HEK293 (cell line): ENCODE measurements around the gene LPP.
"Not testable (repeated sequence)": the region's sequence is repeated elsewhere in the genome, so short reads cannot be mapped to it uniquely, and the experiment has no call there.

Experiments used
- CTCF ChIA-PET: fragments of 350-600 bp; formaldehyde crosslinking; extraction: SDS; loops from one replicate; lab custom pipeline; 2021; ENCODE audit warnings: antibody characterized with exemption; lab: Yijun Ruan, JAX
- POLR2A ChIA-PET: fragments of 300-600 bp; formaldehyde crosslinking; extraction: SDS; loops from one replicate; lab custom pipeline; 2020; ENCODE audit warnings: antibody characterized with exemption, inconsistent platforms; lab: Yijun Ruan, JAX
- H3K27ac ChIP-seq: fragments of 200-500 bp; sonication (Bioruptor generic); 2 replicates; pipeline ENCODE4 v1.5.1; 2014; ENCODE audit warnings: low read depth, low read length, control low read depth, inconsistent platforms; ENCODE audit errors: extremely low read depth
- H3K36me3 ChIP-seq, 2 experiments: fragments of 200-500 bp in 1 of 2; sonication (Bioruptor generic) in 1 of 2; 1 replicate in 1 of 2; 2 replicates in 1 of 2; pipeline ENCODE4 v1.5.1; 2014 to 2017; ENCODE audit warnings: inconsistent platforms in 2 of 2, low read length in 2 of 2; ENCODE audit not compliant: control insufficient read depth in 2 of 2, insufficient read depth in 1 of 2
- H3K4me1 ChIP-seq: fragments of 200-500 bp; sonication (Bioruptor generic); 2 replicates; pipeline ENCODE4 v1.5.1; 2014; ENCODE audit warnings: mild to moderate bottlenecking, low read length, inconsistent platforms; ENCODE audit not compliant: control insufficient read depth, insufficient read depth
- H3K4me3 ChIP-seq: 2 replicates; pipeline ENCODE4 v1.5.1; 2011; ENCODE audit warnings: low read depth, mild to moderate bottlenecking, control low read depth, low read length, moderate library complexity
- H3K9me3 ChIP-seq: fragments of 200-500 bp; sonication (Bioruptor generic); 2 replicates; pipeline ENCODE4 v1.5.1; 2014; ENCODE audit warnings: low read depth, low read length, inconsistent platforms; ENCODE audit not compliant: control insufficient read depth, insufficient read depth
- BCL11B ChIP-seq: fragments of 450-650 bp; formaldehyde crosslinking; IDR thresholded peaks from 2 replicates; pipeline ENCODE4 v1.5.1; 2016; ENCODE audit warnings: low read depth, missing biosample characterization, missing genetic modification characterization
- GLIS2 ChIP-seq: fragments of 450-650 bp; formaldehyde crosslinking; IDR thresholded peaks from 2 replicates; pipeline ENCODE4 v1.5.1; 2016; ENCODE audit warnings: missing biosample characterization, missing genetic modification characterization
- REST ChIP-seq: fragments of 450-650 bp; formaldehyde crosslinking; IDR thresholded peaks from 2 replicates; pipeline ENCODE4 v1.5.1; 2016; ENCODE audit warnings: missing biosample characterization, missing genetic modification characterization
- SETDB1 ChIP-seq: IDR thresholded peaks from one replicate; pipeline ENCODE4 v1.6.1; 2017; ENCODE audit warnings: mild to moderate bottlenecking, low read length, moderate library complexity, mixed read lengths; ENCODE audit not compliant: insufficient read length
- ZNF112 ChIP-seq: fragments of 450-650 bp; formaldehyde crosslinking; IDR thresholded peaks from 2 replicates; pipeline ENCODE4 v1.5.0; 2017; ENCODE audit warnings: missing biosample characterization, missing genetic modification characterization
- ZNF140 ChIP-seq: fragments of 450-650 bp; formaldehyde crosslinking; IDR thresholded peaks from 2 replicates; pipeline ENCODE4 v1.5.1; 2016; ENCODE audit warnings: missing biosample characterization, missing genetic modification characterization
- ZNF266 ChIP-seq: fragments of 450-650 bp; formaldehyde crosslinking; IDR thresholded peaks from 2 replicates; pipeline ENCODE4 v1.5.1; 2016; ENCODE audit warnings: missing biosample characterization, missing genetic modification characterization, low read depth
- ZNF274 ChIP-seq, 2 experiments: fragments of 200-500 bp in 1 of 2; fragments of 450-650 bp in 1 of 2; sonication (Bioruptor generic) in 1 of 2; formaldehyde crosslinking in 1 of 2; IDR thresholded peaks; 2 replicates each; pipeline versions ENCODE4 v1.5.1 to v1.6.1; 2014 to 2016; ENCODE audit warnings: borderline replicate concordance in 1 of 2, inconsistent platforms in 1 of 2, low read length in 1 of 2, missing biosample characterization in 1 of 2, missing genetic modification characterization in 1 of 2
- ZNF354C ChIP-seq: fragments of 450-650 bp; formaldehyde crosslinking; IDR thresholded peaks from 2 replicates; pipeline ENCODE4 v1.5.1; 2016; ENCODE audit warnings: missing biosample characterization, missing genetic modification characterization, low read depth, borderline replicate concordance
- ZNF394 ChIP-seq: fragments of 450-650 bp; formaldehyde crosslinking; IDR thresholded peaks from 2 replicates; pipeline ENCODE4 v1.5.1; 2016; ENCODE audit warnings: missing biosample characterization, missing genetic modification characterization, mild to moderate bottlenecking, moderate library complexity, borderline replicate concordance
- ZNF501 ChIP-seq: fragments of 450-650 bp; formaldehyde crosslinking; IDR thresholded peaks from 2 replicates; pipeline ENCODE4 v1.5.1; 2016; ENCODE audit warnings: missing biosample characterization, missing genetic modification characterization
- ZNF561 ChIP-seq: fragments of 450-650 bp; IDR thresholded peaks from 2 replicates; pipeline ENCODE4 v1.5.1; 2018; ENCODE audit warnings: missing biosample characterization, missing genetic modification characterization, borderline replicate concordance
- ZNF623 ChIP-seq: fragments of 450-650 bp; formaldehyde crosslinking; IDR thresholded peaks from 2 replicates; pipeline ENCODE4 v1.5.1; 2016; ENCODE audit warnings: missing biosample characterization, missing genetic modification characterization
- ZNF664 ChIP-seq: fragments of 450-650 bp; formaldehyde crosslinking; IDR thresholded peaks from 2 replicates; pipeline ENCODE4 v1.5.1; 2016; ENCODE audit warnings: missing biosample characterization, missing genetic modification characterization
- TF ChIP-seq, protein P1 (sequence below): fragments of 450-650 bp; formaldehyde crosslinking; IDR thresholded peaks from 2 replicates; pipeline ENCODE4 v1.5.1; 2016; ENCODE audit warnings: missing biosample characterization, missing genetic modification characterization
- TF ChIP-seq, protein P2 (sequence below): fragments of 450-650 bp; formaldehyde crosslinking; conservative IDR thresholded peaks from 2 replicates; pipeline ENCODE4 v1.5.1; 2016; ENCODE audit warnings: low read depth, missing biosample characterization, missing genetic modification characterization

Gene LPP

GRCh38 chr3:188605905-188606304 lies 451.9 kb downstream of the LPP start:
- Histone ChIP-seq H3K9me3 (no peaks in the 10 kb centered on the region), H3K27ac (no peak overlapping the region), H3K36me3 (peaks cover 0 to 14% of the 10 kb centered on the region in 2 experiments; a peak in 1 of 3 replicates), H3K4me1 (no peaks in the 10 kb centered on the region), H3K4me3 (no peak overlapping the region)
- no peak for TF ChIP-seq BCL11B
- TF ChIP-seq ZNF501 (tag by site-specific recombination) = no peak
- TF ChIP-seq ZNF561 = no peak
- TF ChIP-seq ZNF112 (tag by site-specific recombination) = no peak
- no peak for TF ChIP-seq ZNF354C (tag by site-specific recombination)
- CTCF ChIA-PET = no interaction called here
- POLR2A ChIA-PET = no interaction called here

- POLR2A ChIA-PET = no interaction called here
- CTCF ChIA-PET = no interaction called here
- Histone ChIP-seq H3K4me1 (no peaks in the 10 kb centered on the region), H3K4me3 (no peak overlapping the region), H3K27ac (no peak overlapping the region), H3K36me3 (peaks cover 0 to 14% of the 10 kb centered on the region in 2 experiments; a peak in 1 of 3 replicates), H3K9me3 (no peaks in the 10 kb centered on the region)
- TF ChIP-seq ZNF274 (IDR thresholded peaks at IDR 0.05; ENCODE audit: low read length) = no peak
- no peak for TF ChIP-seq ZNF274 (tag by site-specific recombination; IDR thresholded peaks at IDR 0.05; ENCODE audit: borderline replicate concordance)
- TF ChIP-seq GLIS2 (tag by site-specific recombination) = no peak
- no peak for TF ChIP-seq ZNF664 (tag by site-specific recombination)
These were observed 453.9 kb downstream of the LPP start for GRCh38 chr3:188607805-188608315.

DNA sequence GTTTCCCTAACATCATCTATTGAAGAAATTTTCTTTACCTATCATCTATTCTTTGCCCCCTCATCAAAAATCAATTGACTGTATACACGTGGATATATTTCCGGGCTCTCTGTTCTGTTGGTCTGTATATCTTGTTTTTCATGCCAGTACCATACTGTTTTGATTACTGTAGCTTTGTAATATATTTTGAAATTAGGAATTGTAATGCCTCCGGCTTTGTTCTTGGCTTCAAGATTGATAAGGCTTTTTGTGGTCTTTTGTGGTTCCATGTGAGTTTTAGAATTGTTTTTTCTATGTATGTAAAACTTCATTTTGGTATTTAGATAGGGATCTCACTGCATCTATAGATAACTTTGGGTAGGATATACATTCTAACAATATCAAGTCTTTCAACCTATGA lies 454.4 kb downstream of the LPP start:
- Histone ChIP-seq H3K4me1 (no peaks in the 10 kb centered on the region), H3K4me3 (no peak overlapping the region), H3K9me3 (no peaks in the 10 kb centered on the region), H3K27ac (no peak overlapping the region), H3K36me3 (peaks cover 0 to 14% of the 10 kb centered on the region in 2 experiments; a peak in 1 of 3 replicates)
- POLR2A ChIA-PET = no interaction called here
- TF ChIP-seq ZNF266 = no peak
- peak; percentile 40 for TF ChIP-seq SETDB1
- TF ChIP-seq, protein P1, sequence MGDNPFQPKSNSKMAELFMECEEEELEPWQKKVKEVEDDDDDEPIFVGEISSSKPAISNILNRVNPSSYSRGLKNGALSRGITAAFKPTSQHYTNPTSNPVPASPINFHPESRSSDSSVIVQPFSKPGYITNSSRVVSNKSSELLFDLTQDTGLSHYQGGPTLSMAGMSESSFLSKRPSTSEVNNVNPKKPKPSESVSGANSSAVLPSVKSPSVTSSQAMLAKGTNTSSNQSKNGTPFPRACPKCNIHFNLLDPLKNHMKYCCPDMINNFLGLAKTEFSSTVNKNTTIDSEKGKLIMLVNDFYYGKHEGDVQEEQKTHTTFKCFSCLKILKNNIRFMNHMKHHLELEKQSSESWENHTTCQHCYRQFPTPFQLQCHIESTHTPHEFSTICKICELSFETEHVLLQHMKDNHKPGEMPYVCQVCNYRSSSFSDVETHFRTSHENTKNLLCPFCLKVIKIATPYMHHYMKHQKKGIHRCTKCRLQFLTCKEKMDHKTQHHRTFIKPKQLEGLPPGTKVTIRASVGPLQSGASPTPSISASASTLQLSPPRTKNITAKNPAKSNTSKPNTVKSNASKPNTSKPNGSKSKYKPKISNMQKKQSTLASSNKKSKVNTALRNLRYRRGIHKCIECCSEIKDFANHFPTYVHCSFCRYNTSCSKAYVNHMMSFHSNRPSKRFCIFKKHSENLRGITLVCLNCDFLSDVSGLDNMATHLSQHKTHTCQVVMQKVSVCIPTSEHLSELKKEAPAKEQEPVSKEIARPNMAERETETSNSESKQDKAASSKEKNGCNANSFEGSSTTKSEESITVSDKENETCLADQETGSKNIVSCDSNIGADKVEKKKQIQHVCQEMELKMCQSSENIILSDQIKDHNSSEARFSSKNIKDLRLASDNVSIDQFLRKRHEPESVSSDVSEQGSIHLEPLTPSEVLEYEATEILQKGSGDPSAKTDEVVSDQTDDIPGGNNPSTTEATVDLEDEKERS (tag by site-specific recombination) = peak; percentile 69; the same call in 1 of the 2 replicates
- CTCF ChIA-PET = no interaction called here

DNA sequence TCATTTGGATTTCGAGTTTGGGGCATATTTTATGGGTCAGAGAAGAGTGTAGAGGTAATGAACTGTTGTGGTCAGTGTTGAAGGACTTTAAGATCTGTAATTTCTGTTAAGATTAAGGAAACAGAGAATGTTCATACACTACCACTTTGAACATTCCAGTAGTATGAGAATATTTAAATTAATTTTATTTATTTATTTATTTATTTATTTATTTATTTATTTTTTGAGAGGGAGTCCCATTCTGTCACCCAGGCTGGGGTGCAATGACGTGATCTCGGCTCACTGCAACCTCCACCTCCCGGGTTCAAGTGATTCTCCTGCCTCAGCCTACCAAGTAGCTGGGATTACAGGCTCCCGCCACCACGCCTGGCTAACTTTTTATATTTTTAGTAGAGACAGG lies 459.8 kb downstream of the LPP start:
- H3K36me3 ChIP-seq = peaks cover 0 to 14% of the 10 kb centered on the region in 2 experiments; a peak in 1 of 3 replicates
- CTCF ChIA-PET, POLR2A ChIA-PET, H3K4me3 ChIP-seq, H3K9me3 ChIP-seq, H3K4me1 ChIP-seq, H3K27ac ChIP-seq: not testable (repeated sequence)
- TF ChIP-seq ZNF394 (tag by site-specific recombination) (peak; percentile 85), ZNF266 (0 out of 2 replicates have a peak, but pooled peaks have one; percentile 29), ZNF140 (peak; percentile 9; the same call in 1 of the 2 replicates), ZNF623 (tag by site-specific recombination) (peak; percentile 52), REST (tag by site-specific recombination) (peak; percentile 35; the same call in 1 of the 2 replicates)
- TF ChIP-seq, protein P2, sequence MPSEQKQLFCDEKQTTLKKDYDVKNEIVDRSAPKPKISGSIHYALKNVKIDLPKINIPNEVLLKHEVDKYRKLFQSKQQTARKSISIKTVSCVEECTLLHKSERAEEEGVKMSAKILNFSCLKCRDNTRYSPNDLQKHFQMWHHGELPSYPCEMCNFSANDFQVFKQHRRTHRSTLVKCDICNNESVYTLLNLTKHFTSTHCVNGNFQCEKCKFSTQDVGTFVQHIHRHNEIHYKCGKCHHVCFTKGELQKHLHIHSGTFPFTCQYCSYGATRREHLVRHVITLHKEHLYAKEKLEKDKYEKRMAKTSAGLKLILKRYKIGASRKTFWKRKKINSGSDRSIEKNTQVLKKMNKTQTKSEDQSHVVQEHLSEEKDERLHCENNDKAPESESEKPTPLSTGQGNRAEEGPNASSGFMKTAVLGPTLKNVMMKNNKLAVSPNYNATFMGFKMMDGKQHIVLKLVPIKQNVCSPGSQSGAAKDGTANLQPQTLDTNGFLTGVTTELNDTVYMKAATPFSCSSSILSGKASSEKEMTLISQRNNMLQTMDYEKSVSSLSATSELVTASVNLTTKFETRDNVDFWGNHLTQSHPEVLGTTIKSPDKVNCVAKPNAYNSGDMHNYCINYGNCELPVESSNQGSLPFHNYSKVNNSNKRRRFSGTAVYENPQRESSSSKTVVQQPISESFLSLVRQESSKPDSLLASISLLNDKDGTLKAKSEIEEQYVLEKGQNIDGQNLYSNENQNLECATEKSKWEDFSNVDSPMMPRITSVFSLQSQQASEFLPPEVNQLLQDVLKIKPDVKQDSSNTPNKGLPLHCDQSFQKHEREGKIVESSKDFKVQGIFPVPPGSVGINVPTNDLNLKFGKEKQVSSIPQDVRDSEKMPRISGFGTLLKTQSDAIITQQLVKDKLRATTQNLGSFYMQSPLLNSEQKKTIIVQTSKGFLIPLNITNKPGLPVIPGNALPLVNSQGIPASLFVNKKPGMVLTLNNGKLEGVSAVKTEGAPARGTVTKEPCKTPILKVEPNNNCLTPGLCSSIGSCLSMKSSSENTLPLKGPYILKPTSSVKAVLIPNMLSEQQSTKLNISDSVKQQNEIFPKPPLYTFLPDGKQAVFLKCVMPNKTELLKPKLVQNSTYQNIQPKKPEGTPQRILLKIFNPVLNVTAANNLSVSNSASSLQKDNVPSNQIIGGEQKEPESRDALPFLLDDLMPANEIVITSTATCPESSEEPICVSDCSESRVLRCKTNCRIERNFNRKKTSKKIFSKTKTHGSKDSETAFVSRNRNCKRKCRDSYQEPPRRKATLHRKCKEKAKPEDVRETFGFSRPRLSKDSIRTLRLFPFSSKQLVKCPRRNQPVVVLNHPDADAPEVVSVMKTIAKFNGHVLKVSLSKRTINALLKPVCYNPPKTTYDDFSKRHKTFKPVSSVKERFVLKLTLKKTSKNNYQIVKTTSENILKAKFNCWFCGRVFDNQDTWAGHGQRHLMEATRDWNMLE (tag by site-specific recombination) = peak; percentile 72
